Lung (tissue), 12 donors: ENCODE measurements around the gene NECAP2. TPM values are rescaled to one million over a fixed set of nuclear protein-coding genes. Genes with fewer than 3 reads are reported as not detected.

ENCODE experiments used
- ATAC-seq: fragments of 200-7000 bp; cut with Tn5 transposase; one replicate; pipeline ENCODE4 v1.9.1; 2020; ENCODE audit warnings: moderate number of reproducible peaks; ENCODE audit not compliant: insufficient read depth, low FRiP score
- DNase-seq, 3 donors: peaks; one replicate each; pipeline ENCODE4 v3.0.0-alpha.2; 2013 to 2017
- H3K27ac ChIP-seq, 2 donors: one replicate each; pipeline ENCODE4 v1.5.1; 2013; ENCODE audit warnings: mild to moderate bottlenecking in 2 of 2, moderate library complexity in 2 of 2, control low read depth in 1 of 2, inconsistent platforms in 1 of 2, low read depth in 1 of 2, low read length in 1 of 2
- H3K27me3 ChIP-seq, 3 donors: one replicate each; pipeline ENCODE4 v1.5.1; 2013; ENCODE audit warnings: low read length in 2 of 3; ENCODE audit not compliant: control insufficient read depth in 3 of 3, insufficient read depth in 3 of 3
- H3K36me3 ChIP-seq, 4 donors: one replicate each; pipeline ENCODE4 v1.5.1; 2013; ENCODE audit warnings: low read length in 4 of 4, mild to moderate bottlenecking in 1 of 4, moderate library complexity in 1 of 4; ENCODE audit not compliant: control insufficient read depth in 4 of 4, insufficient read depth in 4 of 4
- H3K4me1 ChIP-seq, 5 donors: one replicate each; pipeline ENCODE4 v1.5.1; 2013; ENCODE audit warnings: low read length in 5 of 5, mild to moderate bottlenecking in 2 of 5, moderate library complexity in 1 of 5; ENCODE audit not compliant: control insufficient read depth in 5 of 5, insufficient read depth in 5 of 5
- H3K4me3 ChIP-seq: one replicate; pipeline ENCODE4 v1.5.1; 2013; ENCODE audit warnings: mild to moderate bottlenecking, control low read depth, moderate library complexity
- H3K9ac ChIP-seq, 2 donors: one replicate each; pipeline ENCODE4 v1.5.1; 2013; ENCODE audit warnings: low read length in 2 of 2, control low read depth in 1 of 2; ENCODE audit not compliant: insufficient read depth in 1 of 2
- H3K9me3 ChIP-seq, 4 donors: one replicate each; pipeline ENCODE4 v1.5.1; 2013; ENCODE audit warnings: low read length in 3 of 4, mild to moderate bottlenecking in 1 of 4, moderate library complexity in 1 of 4; ENCODE audit not compliant: control insufficient read depth in 4 of 4, insufficient read depth in 3 of 4
- CTCF ChIP-seq: IDR thresholded peaks from 2 replicates; pipeline ENCODE4 v1.5.1; 2012; ENCODE audit warnings: mild to moderate bottlenecking; ENCODE audit errors: control extremely low read depth, extremely low read depth
- WGBS, 2 donors: extraction: QIAGEN DNeasy Blood & Tissue Kit; methylation state at CpG; one replicate each; pipeline ENCODE4 v1.1.7; 2013; 5-methylcytosine and 5-hydroxymethylcytosine counted together
- polyA plus RNA-seq, 2 donors: library from polyadenylated mRNA; stranded (reverse); fragments of 200-250 nt; gene quantifications; one replicate each; pipeline ENCODE4 v1.2.1, GENCODE V29; 2013
- total RNA-seq, 2 donors: library from RNA; depleted of rRNA in 1 of 2; stranded (reverse); fragments of >200 nt in 1 of 2; gene quantifications; one replicate each; pipeline ENCODE4 v1.2.1, GENCODE V29; 2014 to 2021
- donor health status: control.
- donor health status: control.
- donor health status: Bipolar disorder and iron deficiency.
- donor health status: healthy.
- donor health status: DM: yes; HTN: yes; CAD: no.

NECAP2 gene
- total and polyA plus RNA-seq, 4 donors = 42.8 to 83.8 (median 76.9) TPM

DNA sequence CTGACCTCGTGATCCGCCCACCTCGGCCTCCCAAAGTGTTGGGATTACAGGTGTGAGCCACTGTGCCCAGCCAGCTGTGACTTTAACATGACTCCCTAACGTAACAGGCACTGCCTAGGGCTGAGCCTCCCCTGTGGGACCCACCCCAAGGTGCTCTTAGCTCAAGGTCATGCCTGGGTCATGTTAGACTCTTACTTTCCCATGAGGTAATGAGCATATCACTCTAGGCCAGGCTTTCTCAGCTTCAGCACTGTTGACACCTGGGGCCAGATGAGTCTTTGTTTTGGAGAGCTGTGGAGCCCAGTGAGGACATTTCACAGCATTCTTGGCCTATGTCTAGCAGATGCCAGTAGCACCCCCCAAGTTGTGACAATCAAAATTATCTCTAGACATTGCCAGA is 4.5 kb downstream of the NECAP2 start:
- peaks cover 0 to 13% (median 5%) of the 10 kb centered on the region in 5 donors for H3K4me1 ChIP-seq
- no peaks in the 10 kb centered on the region for H3K27me3 ChIP-seq
- no peak for TF ChIP-seq CTCF
- H3K9ac ChIP-seq = no peak overlapping the region
- H3K4me3 ChIP-seq = no peak overlapping the region
- no peak for DNase-seq
- WGBS, 2 donors = 79 to 96% methylated on average over 4 of the region's 4 CpGs
- no peak overlapping the region for H3K27ac ChIP-seq
- H3K36me3 ChIP-seq = peaks cover 4 to 56% (median 46%) of the 10 kb centered on the region in 4 donors
- ATAC-seq = no peak
- H3K9me3 ChIP-seq = no peaks in the 10 kb centered on the region

DNA sequence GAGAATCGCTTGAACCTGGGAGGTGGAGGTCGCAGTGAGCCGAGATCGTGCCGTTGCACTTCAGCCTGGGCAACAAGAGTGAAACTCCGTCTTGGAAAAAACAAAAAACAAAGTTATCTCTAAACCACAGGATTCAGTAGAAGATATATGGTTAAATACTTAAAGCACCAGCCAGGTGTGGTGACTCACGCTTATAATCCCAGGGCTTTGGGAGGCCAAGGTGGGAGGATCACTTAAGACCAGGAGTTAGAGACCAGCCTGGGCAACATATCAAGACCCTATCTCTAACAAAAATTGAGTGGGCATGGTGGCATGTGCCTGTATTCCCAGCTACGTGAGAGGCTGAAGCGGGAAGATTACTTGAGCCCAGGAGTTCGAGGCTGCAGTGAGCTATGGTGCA is 5.6 kb downstream of the NECAP2 start:
- DNase-seq (no peak), ATAC-seq (no peak)
- TF ChIP-seq CTCF = no peak
- Histone ChIP-seq H3K9me3 (no peaks in the 10 kb centered on the region), H3K27me3 (no peaks in the 10 kb centered on the region), H3K27ac (no peak overlapping the region), H3K36me3 (peaks cover 6 to 59% (median 52%) of the 10 kb centered on the region in 4 donors), H3K9ac (no peak overlapping the region), H3K4me3 (no peak overlapping the region), H3K4me1 (peaks cover 0 to 12% (median 5%) of the 10 kb centered on the region in 5 donors)
- WGBS, 2 donors = 93 to 95% methylated on average over 10 of the region's 10 CpGs

DNA sequence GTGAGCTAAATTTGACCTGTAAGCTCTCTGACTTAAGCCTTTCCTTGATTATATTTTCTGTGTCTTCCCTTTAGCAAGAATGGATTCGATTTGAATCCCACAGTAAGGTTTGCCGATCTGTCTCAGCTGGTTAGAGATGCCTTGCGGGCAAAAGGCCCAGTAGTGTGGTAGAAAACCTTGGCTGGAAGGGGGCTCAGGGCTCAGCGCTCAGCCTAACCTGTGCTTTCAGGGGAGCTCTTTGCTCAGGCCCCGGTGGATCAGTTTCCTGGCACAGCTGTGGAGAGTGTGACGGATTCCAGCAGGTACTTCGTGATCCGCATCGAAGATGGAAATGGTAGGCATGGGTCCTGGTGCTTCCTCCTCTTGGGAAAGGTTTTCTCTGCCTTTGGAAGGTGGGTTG is 7.1 kb downstream of the NECAP2 start:
- H3K4me1 ChIP-seq = peaks cover 0 to 6% (median 0%) of the 10 kb centered on the region in 5 donors
- no peaks in the 10 kb centered on the region for H3K27me3 ChIP-seq
- H3K27ac ChIP-seq = no peak overlapping the region
- H3K4me3 ChIP-seq = no peak overlapping the region
- TF ChIP-seq CTCF = no peak
- 97 to 98% methylated on average over 9 of the region's 9 CpGs for WGBS, 2 donors
- H3K9me3 ChIP-seq = no peaks in the 10 kb centered on the region
- no peak overlapping the region for H3K9ac ChIP-seq
- peaks cover 6 to 70% (median 55%) of the 10 kb centered on the region in 4 donors for H3K36me3 ChIP-seq
- no peak for ATAC-seq
- no peak for DNase-seq

DNA sequence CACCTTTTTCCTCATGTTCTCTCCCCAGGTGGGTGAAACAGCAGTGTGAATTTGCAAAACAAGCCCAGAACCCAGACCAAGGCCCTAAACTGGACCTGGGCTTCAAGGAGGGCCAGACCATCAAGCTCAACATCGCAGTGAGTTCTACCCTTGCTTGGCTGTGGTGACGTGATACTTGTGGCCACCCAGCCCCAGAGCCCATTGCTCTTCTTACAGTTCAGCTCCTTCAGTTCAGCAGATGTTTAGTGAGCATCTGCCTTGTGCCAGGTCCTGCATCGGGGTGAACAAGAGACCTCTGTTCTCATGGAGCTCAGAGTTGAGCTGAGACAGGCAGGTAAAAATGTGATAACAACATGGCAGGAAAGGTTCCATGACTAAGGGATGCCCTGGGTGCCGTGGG is 8.5 kb downstream of the NECAP2 start:
- no peak for ATAC-seq
- Histone ChIP-seq H3K27ac (no peak overlapping the region), H3K4me3 (no peak overlapping the region), H3K9me3 (no peaks in the 10 kb centered on the region), H3K27me3 (no peaks in the 10 kb centered on the region), H3K9ac (no peak overlapping the region), H3K4me1 (peaks cover 0 to 3% (median 0%) of the 10 kb centered on the region in 5 donors), H3K36me3 (peaks cover 6 to 62% (median 57%) of the 10 kb centered on the region in 4 donors)
- 97 to 98% methylated on average over 4 of the region's 4 CpGs for WGBS, 2 donors
- no peak for DNase-seq
- TF ChIP-seq CTCF = no peak
